AG04450 (cell line): ENCODE measurements around the gene ADARB2. TPM values are rescaled to one million over a fixed set of nuclear protein-coding genes. Genes with fewer than 3 reads are reported as not detected.
"Not testable (repeated sequence)": the region's sequence is repeated elsewhere in the genome, so short reads cannot be mapped to it uniquely, and the experiment has no call there.

Source experiments
- CTCF ChIA-PET: fragments of 300-600, 350-600 bp; formaldehyde crosslinking; extraction: SDS; loops from one replicate; lab custom pipeline; 2022; ENCODE audit warnings: antibody characterized with exemption, inconsistent platforms; lab: Charles Lee
- POLR2A ChIA-PET: fragments of 350-600 bp; formaldehyde crosslinking; extraction: SDS; loops from one replicate; lab custom pipeline; 2021; ENCODE audit warnings: antibody characterized with exemption, inconsistent platforms; lab: Yijun Ruan, JAX
- DNase-seq: peaks from one replicate; pipeline ENCODE4 v3.0.0-alpha.2; 2011; ENCODE audit warnings: low read depth, low spot score
- H3K27ac ChIP-seq: one replicate; pipeline ENCODE4 v1.5.1; 2012; ENCODE audit warnings: low read depth, low read length, control low read depth
- H3K27me3 ChIP-seq: one replicate; pipeline ENCODE4 v1.6.0; 2012; ENCODE audit warnings: low read length; ENCODE audit not compliant: control insufficient read depth, insufficient read depth
- H3K4me3 ChIP-seq: 2 replicates; pipeline ENCODE4 v1.5.1; 2011; ENCODE audit warnings: mild to moderate bottlenecking, low read depth, low read length, control low read depth
- H3K9me3 ChIP-seq: 2 replicates; pipeline ENCODE4 v1.5.1; 2012; ENCODE audit warnings: low read length; ENCODE audit not compliant: control insufficient read depth, insufficient read depth
- CTCF ChIP-seq: IDR thresholded peaks from 2 replicates; pipeline ENCODE4 v1.5.1; 2011; ENCODE audit warnings: low read depth, low read length, control low read depth, inconsistent platforms
- polyA plus RNA-seq: library from polyadenylated mRNA; depleted of rRNA; stranded (reverse); fragments of >200 nt; gene quantifications from 2 replicates; pipeline ENCODE4 v1.2.3, GENCODE V29; 2011

Gene ADARB2
- polyA plus RNA-seq, 1 experiment, result not detected

DNA sequence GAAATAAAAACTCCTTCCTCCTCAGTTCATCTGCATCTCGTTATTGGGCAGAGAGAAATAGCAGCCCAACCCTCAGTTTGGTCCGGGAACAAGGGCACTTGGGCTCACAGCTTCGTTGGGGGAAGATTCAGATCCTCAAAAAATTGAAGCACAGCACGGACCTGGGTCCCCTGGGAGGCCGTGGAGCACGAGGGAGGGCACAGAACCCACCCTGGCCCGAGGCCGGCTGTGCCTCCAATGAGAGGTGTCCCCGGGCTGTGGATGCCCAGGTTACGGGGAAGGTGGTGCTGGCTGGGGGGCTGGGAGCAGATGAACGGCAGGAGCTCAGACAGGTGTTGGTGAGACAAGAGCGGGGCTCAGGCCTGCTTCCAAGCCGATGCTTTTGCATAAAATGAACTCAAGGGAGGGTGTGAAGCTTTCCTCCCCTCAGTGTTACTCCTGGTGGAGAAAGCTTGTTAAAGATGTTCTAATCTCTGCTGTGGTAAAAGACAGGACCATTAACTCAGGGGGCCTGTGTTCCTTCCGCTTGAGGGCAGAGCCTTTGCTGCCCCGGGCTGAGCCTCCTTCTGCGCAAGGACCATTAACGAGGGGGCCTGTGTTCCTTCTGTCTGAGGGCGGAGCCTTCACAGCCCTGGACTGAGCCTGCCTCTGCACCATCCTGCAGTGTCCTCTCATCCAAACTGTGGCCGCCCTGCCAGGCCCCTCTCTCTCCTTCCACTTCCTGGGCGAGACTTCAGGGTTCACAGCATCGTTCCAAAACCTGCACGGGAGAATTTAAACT is 302.2 kb downstream of the ADARB2 start:
- Histone ChIP-seq H3K27me3 (no peaks in the 10 kb centered on the region), H3K27ac (no peak overlapping the region), H3K4me3 (no peak overlapping the region), H3K9me3 (peaks cover 41% of the 10 kb centered on the region)
- ChIA-PET POLR2A (no interaction called here), CTCF (no interaction called here)
- DNase-seq, result no peak
- TF ChIP-seq CTCF, result no peak

GRCh38 chr10:1434202-1434601 is 303.1 kb downstream of the ADARB2 start:
- ChIA-PET CTCF (no interaction called here), POLR2A (no interaction called here)
- H3K27ac ChIP-seq, result no peak overlapping the region
- H3K9me3 ChIP-seq, result peaks cover 35% of the 10 kb centered on the region
- DNase-seq, result no peak
- TF ChIP-seq CTCF, result no peak
- H3K27me3 ChIP-seq, result no peaks in the 10 kb centered on the region
- no peak overlapping the region for H3K4me3 ChIP-seq

- CTCF ChIA-PET, result no interaction called here
- Histone ChIP-seq H3K27ac (no peak overlapping the region), H3K9me3 (peaks cover 24% of the 10 kb centered on the region), H3K27me3 (no peaks in the 10 kb centered on the region), H3K4me3 (no peak overlapping the region)
- TF ChIP-seq CTCF, result no peak
- POLR2A ChIA-PET, result no interaction called here
- no peak for DNase-seq
Observed at GRCh38 chr10:1432161-1432560, 305.2 kb downstream of the ADARB2 start.

GRCh38 chr10:1431229-1431628 is 306.1 kb downstream of the ADARB2 start:
- Histone ChIP-seq H3K27me3 (no peaks in the 10 kb centered on the region), H3K27ac (no peak overlapping the region), H3K4me3 (no peak overlapping the region), H3K9me3 (peaks cover 32% of the 10 kb centered on the region)
- ChIA-PET CTCF (no interaction called here), POLR2A (no interaction called here)
- no peak for TF ChIP-seq CTCF
- no peak for DNase-seq

DNA sequence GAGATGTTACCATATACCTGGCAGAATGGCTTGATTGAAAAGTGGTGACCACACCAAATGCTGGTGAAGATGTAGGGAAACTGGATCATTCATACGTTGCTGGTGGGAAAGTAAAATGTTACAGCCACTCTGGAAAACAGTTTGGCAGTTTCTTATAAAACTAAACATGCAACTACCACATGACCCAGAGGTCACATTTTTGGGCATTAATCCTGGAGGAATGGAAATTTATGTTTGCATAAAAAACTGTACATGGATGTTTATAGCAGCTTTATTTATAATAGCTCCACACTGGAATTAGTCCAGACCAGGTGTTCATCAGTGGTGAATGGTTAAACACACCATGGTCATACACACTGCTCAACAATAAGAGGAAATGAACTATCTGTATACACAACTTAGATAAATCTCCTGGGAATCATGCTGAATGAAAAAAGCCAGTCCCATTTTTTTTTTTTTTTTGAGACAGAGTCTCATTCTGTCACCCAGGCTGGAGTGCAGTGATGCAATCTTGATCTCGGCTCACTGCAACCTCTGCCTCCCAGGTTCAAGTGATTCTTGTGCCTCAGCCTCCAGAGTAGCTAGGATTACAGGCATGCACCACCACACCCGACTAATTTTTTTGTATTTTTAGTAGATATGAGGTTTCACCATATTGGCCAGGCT is 309.7 kb downstream of the ADARB2 start:
- POLR2A ChIA-PET, result not testable (repeated sequence)

More for the DNA sequence above, 309.7 kb downstream of the ADARB2 start:
- peaks cover 29% of the 10 kb centered on the region for H3K9me3 ChIP-seq
- H3K27me3 ChIP-seq, H3K27ac ChIP-seq, H3K4me3 ChIP-seq, DNase-seq, CTCF ChIA-PET: not testable (repeated sequence)
